Daoy (cell line): ENCODE data around the gene SPEF1. TPM values are rescaled to one million over a fixed set of nuclear protein-coding genes. Genes with fewer than 3 reads are reported as not detected.
"Not testable (repeated sequence)": the region's sequence is repeated elsewhere in the genome, so short reads cannot be mapped to it uniquely, and the experiment has no call there.

Source experiments
- DNase-seq: peaks from one replicate; pipeline ENCODE4 v3.0.0-alpha.2; 2015; ENCODE audit warnings: low read depth
- total RNA-seq: library from RNA; depleted of rRNA; stranded (reverse); fragments of >200 nt; shearing (Covaris generic); gene quantifications from 2 replicates; pipeline ENCODE4 v1.2.3, GENCODE V29; 2014

The SPEF1 gene
- total RNA-seq, 1 experiment from 2014 or later = not detected

- DNase-seq = not testable (repeated sequence)
Observed at GRCh38 chr20:3789201-3789600, 8.0 kb upstream of the SPEF1 start.

GRCh38 chr20:3788685-3789155 is 7.5 kb upstream of the SPEF1 start:
- peak; percentile 41 for DNase-seq

GRCh38 chr20:3787324-3788014 is 6.2 kb upstream of the SPEF1 start:
- no peak for DNase-seq

- peak; percentile 93 for DNase-seq
Observed at GRCh38 chr20:3786665-3787323, 5.5 kb upstream of the SPEF1 start, which contains the start of gene CENPB. Gene CENPB, minus strand, starts transcription at chr20:3786740. Its CDS starts 257 bp downstream, at chr20:3786483.

GRCh38 chr20:3786126-3786484 is 4.9 kb upstream of the SPEF1 start:
- DNase-seq = peak; percentile 67

- DNase-seq = peak; percentile 32
Observed at GRCh38 chr20:3785240-3786125, 4.2 kb upstream of the SPEF1 start.

GRCh38 chr20:3784863-3785239 is 3.6 kb upstream of the SPEF1 start:
- DNase-seq = no peak

- no peak for DNase-seq
Observed at GRCh38 chr20:3784216-3784853, 3.1 kb upstream of the SPEF1 start.

GRCh38 chr20:3783511-3784195 is 2.4 kb upstream of the SPEF1 start:
- DNase-seq = no peak

- no peak for DNase-seq
Observed at GRCh38 chr20:3783068-3783489, 1.8 kb upstream of the SPEF1 start.

GRCh38 chr20:3782597-3782996 is 1.3 kb upstream of the SPEF1 start:
- DNase-seq = no peak

- DNase-seq = no peak
Observed at GRCh38 chr20:3778976-3779375, 2.3 kb downstream of the SPEF1 start.

GRCh38 chr20:3777716-3778629 is 3.3 kb downstream of the SPEF1 start:
- peak; percentile 59 for DNase-seq

- DNase-seq = no peak
Observed at GRCh38 chr20:3777381-3777715, 3.9 kb downstream of the SPEF1 start.

GRCh38 chr20:3775457-3776108 is 5.7 kb downstream of the SPEF1 start:
- no peak for DNase-seq

GRCh38 chr20:3771552-3772058 is 9.6 kb downstream of the SPEF1 start:
- DNase-seq = no peak

- peak; percentile 82 for DNase-seq
Observed at GRCh38 chr20:3768342-3769130, 12.7 kb downstream of the SPEF1 start.
